Jurkat, Clone E6-1 (cell line): ENCODE data around the gene COL13A1.

Source experiments
- DNase-seq: peaks from one replicate; pipeline ENCODE4 v3.0.0-alpha.2; 2011; ENCODE audit warnings: low read depth, low spot score
- H3K4me3 ChIP-seq: 2 replicates; pipeline ENCODE4 v1.5.1; 2011; ENCODE audit warnings: mild to moderate bottlenecking, low read length, control low read depth, moderate library complexity

The COL13A1 gene

GRCh38 chr10:69876286-69876685, 74.6 kb downstream of the COL13A1 start:
- DNase-seq = no peak
- H3K4me3 ChIP-seq = no peak overlapping the region

GRCh38 chr10:69876931-69877330, 75.2 kb downstream of the COL13A1 start:
- H3K4me3 ChIP-seq = no peak overlapping the region
- no peak for DNase-seq

- DNase-seq = no peak
- H3K4me3 ChIP-seq = no peak overlapping the region
These were observed 76.3 kb downstream of the COL13A1 start for GRCh38 chr10:69878038-69878437.

- H3K4me3 ChIP-seq = no peak overlapping the region
- no peak for DNase-seq
These were observed 77.2 kb downstream of the COL13A1 start for GRCh38 chr10:69878951-69879350.

GRCh38 chr10:69879634-69880257, 78.0 kb downstream of the COL13A1 start:
- no peak for DNase-seq
- H3K4me3 ChIP-seq = no peak overlapping the region

GRCh38 chr10:69880301-69881081, 78.8 kb downstream of the COL13A1 start:
- H3K4me3 ChIP-seq = no peak overlapping the region

GRCh38 chr10:69881202-69881601, 79.5 kb downstream of the COL13A1 start:
- H3K4me3 ChIP-seq = no peak overlapping the region

More at GRCh38 chr10:69880301-69881081, 78.8 kb downstream of the COL13A1 start:
- no peak for DNase-seq

GRCh38 chr10:69883310-69884023, 81.8 kb downstream of the COL13A1 start:
- H3K4me3 ChIP-seq = no peak overlapping the region
- no peak for DNase-seq

More at GRCh38 chr10:69881202-69881601, 79.5 kb downstream of the COL13A1 start:
- no peak for DNase-seq

- DNase-seq = no peak
- no peak overlapping the region for H3K4me3 ChIP-seq
These were observed 82.3 kb downstream of the COL13A1 start for GRCh38 chr10:69884024-69884367.

- no peak for DNase-seq
- H3K4me3 ChIP-seq = no peak overlapping the region
These were observed 83.0 kb downstream of the COL13A1 start for GRCh38 chr10:69884686-69885085.

GRCh38 chr10:69885379-69886013, 83.8 kb downstream of the COL13A1 start:
- DNase-seq = no peak
- H3K4me3 ChIP-seq = no peak overlapping the region

- no peak overlapping the region for H3K4me3 ChIP-seq
- no peak for DNase-seq
These were observed 87.3 kb downstream of the COL13A1 start for GRCh38 chr10:69888882-69889584.

- H3K4me3 ChIP-seq = no peak overlapping the region
- DNase-seq = no peak
These were observed 88.5 kb downstream of the COL13A1 start for GRCh38 chr10:69890065-69890847.

- DNase-seq = no peak
- no peak overlapping the region for H3K4me3 ChIP-seq
These were observed 89.4 kb downstream of the COL13A1 start for GRCh38 chr10:69891057-69891617.

GRCh38 chr10:69892406-69892805, 90.7 kb downstream of the COL13A1 start:
- no peak for DNase-seq
- H3K4me3 ChIP-seq = no peak overlapping the region

- DNase-seq = no peak
- no peak overlapping the region for H3K4me3 ChIP-seq
These were observed 91.1 kb downstream of the COL13A1 start for GRCh38 chr10:69892816-69893215.

- no peak overlapping the region for H3K4me3 ChIP-seq
- no peak for DNase-seq
These were observed 91.7 kb downstream of the COL13A1 start for GRCh38 chr10:69893271-69893900.

GRCh38 chr10:69894156-69894555, 92.5 kb downstream of the COL13A1 start:
- no peak overlapping the region for H3K4me3 ChIP-seq
- no peak for DNase-seq
